Measurements from ENCODE around the gene ERI3.

DNA sequence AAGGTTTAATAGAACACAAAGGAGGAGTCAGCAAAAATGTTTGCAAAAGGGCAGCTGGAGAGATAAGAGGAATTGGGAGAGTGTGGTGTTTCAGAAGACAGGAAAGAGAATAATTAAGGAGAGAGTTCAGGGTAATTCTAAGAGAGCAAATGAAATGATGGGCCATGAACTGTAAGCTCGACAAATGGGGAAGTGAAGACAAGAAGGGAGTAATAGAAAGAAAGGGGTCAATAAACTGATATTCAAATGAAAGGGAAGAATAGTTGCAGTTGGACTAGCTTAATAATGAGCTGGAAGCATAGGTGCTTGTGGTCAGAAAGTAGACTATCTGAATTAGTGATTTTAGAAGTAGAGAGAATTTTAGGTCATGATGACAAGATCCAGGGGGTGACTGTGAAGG, 34.4 kb upstream of the ERI3 start:
- TF ChIP-seq, protein P1, sequence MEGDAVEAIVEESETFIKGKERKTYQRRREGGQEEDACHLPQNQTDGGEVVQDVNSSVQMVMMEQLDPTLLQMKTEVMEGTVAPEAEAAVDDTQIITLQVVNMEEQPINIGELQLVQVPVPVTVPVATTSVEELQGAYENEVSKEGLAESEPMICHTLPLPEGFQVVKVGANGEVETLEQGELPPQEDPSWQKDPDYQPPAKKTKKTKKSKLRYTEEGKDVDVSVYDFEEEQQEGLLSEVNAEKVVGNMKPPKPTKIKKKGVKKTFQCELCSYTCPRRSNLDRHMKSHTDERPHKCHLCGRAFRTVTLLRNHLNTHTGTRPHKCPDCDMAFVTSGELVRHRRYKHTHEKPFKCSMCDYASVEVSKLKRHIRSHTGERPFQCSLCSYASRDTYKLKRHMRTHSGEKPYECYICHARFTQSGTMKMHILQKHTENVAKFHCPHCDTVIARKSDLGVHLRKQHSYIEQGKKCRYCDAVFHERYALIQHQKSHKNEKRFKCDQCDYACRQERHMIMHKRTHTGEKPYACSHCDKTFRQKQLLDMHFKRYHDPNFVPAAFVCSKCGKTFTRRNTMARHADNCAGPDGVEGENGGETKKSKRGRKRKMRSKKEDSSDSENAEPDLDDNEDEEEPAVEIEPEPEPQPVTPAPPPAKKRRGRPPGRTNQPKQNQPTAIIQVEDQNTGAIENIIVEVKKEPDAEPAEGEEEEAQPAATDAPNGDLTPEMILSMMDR (IDR thresholded peaks at IDR 0.05; ENCODE audit: insufficient read depth, low read length): no peak
- TF ChIP-seq POLR2AphosphoS5 (IDR thresholded peaks at IDR 0.05; ENCODE audit: low read depth): no peak
- TF ChIP-seq GABPA (IDR thresholded peaks at IDR 0.05; ENCODE audit: low read depth): no peak
- TF ChIP-seq, protein P2, sequence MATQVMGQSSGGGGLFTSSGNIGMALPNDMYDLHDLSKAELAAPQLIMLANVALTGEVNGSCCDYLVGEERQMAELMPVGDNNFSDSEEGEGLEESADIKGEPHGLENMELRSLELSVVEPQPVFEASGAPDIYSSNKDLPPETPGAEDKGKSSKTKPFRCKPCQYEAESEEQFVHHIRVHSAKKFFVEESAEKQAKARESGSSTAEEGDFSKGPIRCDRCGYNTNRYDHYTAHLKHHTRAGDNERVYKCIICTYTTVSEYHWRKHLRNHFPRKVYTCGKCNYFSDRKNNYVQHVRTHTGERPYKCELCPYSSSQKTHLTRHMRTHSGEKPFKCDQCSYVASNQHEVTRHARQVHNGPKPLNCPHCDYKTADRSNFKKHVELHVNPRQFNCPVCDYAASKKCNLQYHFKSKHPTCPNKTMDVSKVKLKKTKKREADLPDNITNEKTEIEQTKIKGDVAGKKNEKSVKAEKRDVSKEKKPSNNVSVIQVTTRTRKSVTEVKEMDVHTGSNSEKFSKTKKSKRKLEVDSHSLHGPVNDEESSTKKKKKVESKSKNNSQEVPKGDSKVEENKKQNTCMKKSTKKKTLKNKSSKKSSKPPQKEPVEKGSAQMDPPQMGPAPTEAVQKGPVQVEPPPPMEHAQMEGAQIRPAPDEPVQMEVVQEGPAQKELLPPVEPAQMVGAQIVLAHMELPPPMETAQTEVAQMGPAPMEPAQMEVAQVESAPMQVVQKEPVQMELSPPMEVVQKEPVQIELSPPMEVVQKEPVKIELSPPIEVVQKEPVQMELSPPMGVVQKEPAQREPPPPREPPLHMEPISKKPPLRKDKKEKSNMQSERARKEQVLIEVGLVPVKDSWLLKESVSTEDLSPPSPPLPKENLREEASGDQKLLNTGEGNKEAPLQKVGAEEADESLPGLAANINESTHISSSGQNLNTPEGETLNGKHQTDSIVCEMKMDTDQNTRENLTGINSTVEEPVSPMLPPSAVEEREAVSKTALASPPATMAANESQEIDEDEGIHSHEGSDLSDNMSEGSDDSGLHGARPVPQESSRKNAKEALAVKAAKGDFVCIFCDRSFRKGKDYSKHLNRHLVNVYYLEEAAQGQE (IDR thresholded peaks at IDR 0.05; ENCODE audit: insufficient replicate concordance, low read depth): no peak
- peak; percentile 59 for TF ChIP-seq SPI1 (IDR thresholded peaks at IDR 0.05; ENCODE audit: borderline replicate concordance, low read depth)
